ENCODE results near the gene STAT1. TPM values are rescaled to one million over a fixed set of nuclear protein-coding genes. Genes with fewer than 3 reads are reported as not detected.

STAT1 gene
- polyA plus RNA-seq, 1 donor from 2014 or later: 4.9 TPM

GRCh38 chr2:190972213-190972612, 41.8 kb downstream of the STAT1 start:
- Histone ChIP-seq H3K27me3 (ENCODE audit: insufficient read depth, low read depth, low read length) (no peaks in the 10 kb centered on the region), H3K4me2 (ENCODE audit: low read length) (no peak overlapping the region), H3K27ac (ENCODE audit: low read length) (no peak overlapping the region), H3K9me2 (ENCODE audit: insufficient read depth, low read length) (no peaks in the 10 kb centered on the region), H3K9ac (ENCODE audit: low read length) (no peak overlapping the region), H3F3A (ENCODE audit: insufficient read depth, low read length, poor library complexity, severe bottlenecking) (no peaks in the 10 kb centered on the region), H3K79me2 (replicated peaks; ENCODE audit: insufficient read depth, low read length) (no peaks in the 10 kb centered on the region), H3K36me3 (ENCODE audit: insufficient read depth, low read length) (no peaks in the 10 kb centered on the region), H3K9me3 (ENCODE audit: low read length) (no peaks in the 10 kb centered on the region), H2AFZ (ENCODE audit: low read depth, low read length) (no peak overlapping the region), H4K20me1 (ENCODE audit: insufficient read depth) (no peaks in the 10 kb centered on the region), H3K4me3 (ENCODE audit: low read length) (no peak overlapping the region)
- TF ChIP-seq POLR2AphosphoS5 (IDR thresholded peaks at IDR 0.05) (no peak), CTCF (IDR thresholded peaks at IDR 0.05; ENCODE audit: poor library complexity, severe bottlenecking) (no peak), SMC3 (conservative IDR thresholded peaks at IDR 0.05; ENCODE audit: poor library complexity) (no peak), EZH2 (IDR thresholded peaks at IDR 0.05; ENCODE audit: borderline replicate concordance, insufficient read depth, low read length, poor library complexity, severe bottlenecking) (no peak), TAF1 (IDR thresholded peaks at IDR 0.05; ENCODE audit: low read depth) (no peak), RAD21 (conservative IDR thresholded peaks at IDR 0.05) (no peak), MXI1 (conservative IDR thresholded peaks at IDR 0.05; ENCODE audit: poor library complexity, severe bottlenecking) (no peak), EP300 (conservative IDR thresholded peaks at IDR 0.05; ENCODE audit: poor library complexity, severe bottlenecking) (no peak)
- TF ChIP-seq, protein P1, sequence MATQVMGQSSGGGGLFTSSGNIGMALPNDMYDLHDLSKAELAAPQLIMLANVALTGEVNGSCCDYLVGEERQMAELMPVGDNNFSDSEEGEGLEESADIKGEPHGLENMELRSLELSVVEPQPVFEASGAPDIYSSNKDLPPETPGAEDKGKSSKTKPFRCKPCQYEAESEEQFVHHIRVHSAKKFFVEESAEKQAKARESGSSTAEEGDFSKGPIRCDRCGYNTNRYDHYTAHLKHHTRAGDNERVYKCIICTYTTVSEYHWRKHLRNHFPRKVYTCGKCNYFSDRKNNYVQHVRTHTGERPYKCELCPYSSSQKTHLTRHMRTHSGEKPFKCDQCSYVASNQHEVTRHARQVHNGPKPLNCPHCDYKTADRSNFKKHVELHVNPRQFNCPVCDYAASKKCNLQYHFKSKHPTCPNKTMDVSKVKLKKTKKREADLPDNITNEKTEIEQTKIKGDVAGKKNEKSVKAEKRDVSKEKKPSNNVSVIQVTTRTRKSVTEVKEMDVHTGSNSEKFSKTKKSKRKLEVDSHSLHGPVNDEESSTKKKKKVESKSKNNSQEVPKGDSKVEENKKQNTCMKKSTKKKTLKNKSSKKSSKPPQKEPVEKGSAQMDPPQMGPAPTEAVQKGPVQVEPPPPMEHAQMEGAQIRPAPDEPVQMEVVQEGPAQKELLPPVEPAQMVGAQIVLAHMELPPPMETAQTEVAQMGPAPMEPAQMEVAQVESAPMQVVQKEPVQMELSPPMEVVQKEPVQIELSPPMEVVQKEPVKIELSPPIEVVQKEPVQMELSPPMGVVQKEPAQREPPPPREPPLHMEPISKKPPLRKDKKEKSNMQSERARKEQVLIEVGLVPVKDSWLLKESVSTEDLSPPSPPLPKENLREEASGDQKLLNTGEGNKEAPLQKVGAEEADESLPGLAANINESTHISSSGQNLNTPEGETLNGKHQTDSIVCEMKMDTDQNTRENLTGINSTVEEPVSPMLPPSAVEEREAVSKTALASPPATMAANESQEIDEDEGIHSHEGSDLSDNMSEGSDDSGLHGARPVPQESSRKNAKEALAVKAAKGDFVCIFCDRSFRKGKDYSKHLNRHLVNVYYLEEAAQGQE (IDR thresholded peaks at IDR 0.05; ENCODE audit: borderline replicate concordance): no peak

- H3K79me2 ChIP-seq (replicated peaks; ENCODE audit: insufficient read depth, low read length): no peaks in the 10 kb centered on the region
- no peak overlapping the region for H3K9ac ChIP-seq (ENCODE audit: low read length)
- H3K4me2 ChIP-seq (ENCODE audit: low read length): no peak overlapping the region
- no peaks in the 10 kb centered on the region for H3K36me3 ChIP-seq (ENCODE audit: insufficient read depth, low read length)
- H2AFZ ChIP-seq (ENCODE audit: low read depth, low read length): no peak overlapping the region
- H4K20me1 ChIP-seq (ENCODE audit: insufficient read depth): no peaks in the 10 kb centered on the region
- no peak for TF ChIP-seq EP300 (conservative IDR thresholded peaks at IDR 0.05; ENCODE audit: poor library complexity, severe bottlenecking)
- H3K4me3 ChIP-seq (ENCODE audit: low read length): no peak overlapping the region
- no peaks in the 10 kb centered on the region for H3K9me2 ChIP-seq (ENCODE audit: insufficient read depth, low read length)
- H3F3A ChIP-seq (ENCODE audit: insufficient read depth, low read length, poor library complexity, severe bottlenecking): no peaks in the 10 kb centered on the region
- H3K9me3 ChIP-seq (ENCODE audit: low read length): no peaks in the 10 kb centered on the region
- H3K27me3 ChIP-seq (ENCODE audit: insufficient read depth, low read depth, low read length): no peaks in the 10 kb centered on the region
- H3K27ac ChIP-seq (ENCODE audit: low read length): no peak overlapping the region
These were observed 43.0 kb downstream of the STAT1 start for GRCh38 chr2:190970873-190971506.

All from neural cell (in vitro differentiated cells).